NCI-H1930 (cell line): Measurements from ENCODE around the gene PYGB.
"Not testable (repeated sequence)": the region's sequence is repeated elsewhere in the genome, so short reads cannot be mapped to it uniquely, and the experiment has no call there.

Experiments
- DNase-seq, 2 experiments: peaks; one replicate each; lab custom pipeline; 2025; lab: John Stamatoyannopoulos, UW

The PYGB gene

DNA sequence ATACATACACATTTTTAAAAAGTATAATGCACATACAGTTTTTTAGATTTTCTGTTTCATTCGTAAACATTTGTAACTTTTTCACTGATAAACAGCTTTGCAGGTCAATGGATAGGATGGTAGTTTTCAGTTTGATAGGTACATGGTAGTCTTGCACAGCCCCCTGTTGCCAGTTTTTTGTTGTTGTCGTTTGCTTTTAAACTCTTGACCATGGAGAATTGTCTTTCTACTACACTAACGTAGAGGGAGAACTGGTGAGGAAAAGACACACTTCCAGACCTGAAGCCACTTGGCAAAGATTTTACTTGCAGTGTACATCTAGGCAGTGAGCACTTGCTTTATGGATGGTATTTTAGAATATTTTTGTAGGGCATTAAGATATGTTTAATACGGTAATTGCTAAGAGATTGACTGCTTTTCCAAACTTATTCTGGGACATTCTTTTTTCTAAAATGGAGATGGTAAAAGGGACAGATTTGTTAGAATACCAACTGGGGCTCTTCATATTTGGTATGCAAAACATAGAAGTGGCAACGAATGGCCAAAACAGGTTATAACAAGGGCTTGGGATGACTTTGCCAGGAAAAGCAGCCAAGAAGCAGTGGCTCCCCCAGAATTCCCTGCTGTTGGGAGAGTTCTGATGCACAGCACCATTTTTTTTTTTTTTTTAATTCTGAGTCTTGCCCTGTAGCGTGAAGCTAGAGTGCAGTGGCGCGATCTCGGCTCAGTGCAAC lies 1.5 kb downstream of the PYGB start:
- DNase-seq = no peak

DNA sequence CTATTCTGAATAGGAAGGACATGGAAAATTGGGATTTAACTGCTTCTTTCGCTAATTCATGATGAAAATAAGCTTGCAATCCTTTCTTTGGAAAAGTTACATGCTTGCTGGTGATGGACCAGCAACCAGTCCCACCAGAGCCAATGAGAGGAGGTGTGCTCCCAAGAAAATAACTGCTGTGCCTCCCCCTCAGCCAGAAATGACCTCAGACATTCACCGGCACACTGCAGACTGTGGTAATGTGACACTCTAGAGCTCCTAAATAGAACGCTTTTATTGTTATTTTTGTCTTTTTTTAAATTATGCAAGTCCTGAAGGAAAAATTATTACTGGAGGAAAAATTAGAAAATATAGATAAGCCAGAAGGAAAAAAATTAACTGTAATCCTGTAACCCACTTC lies 2.6 kb downstream of the PYGB start:
- no peak for DNase-seq

DNA sequence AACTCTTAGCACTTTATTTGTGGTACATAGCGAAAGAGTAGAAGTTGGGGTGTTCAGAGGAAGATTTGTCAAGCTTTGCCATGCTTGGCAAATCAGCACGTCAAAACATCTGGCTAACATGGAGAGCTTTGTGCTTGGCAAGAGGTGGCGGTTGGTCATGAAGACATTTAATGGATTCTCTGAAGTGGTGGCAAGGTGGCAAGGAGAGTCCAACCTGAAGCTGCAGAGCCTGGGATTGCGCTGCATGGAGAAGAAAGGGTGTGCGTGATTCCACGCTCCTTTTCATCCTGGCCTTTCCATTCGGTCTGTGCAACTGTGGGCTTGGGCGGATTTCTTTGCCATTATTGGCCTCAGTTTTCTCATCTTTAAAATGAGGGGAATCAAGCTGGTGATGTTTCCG lies 3.1 kb downstream of the PYGB start:
- DNase-seq = no peak

DNA sequence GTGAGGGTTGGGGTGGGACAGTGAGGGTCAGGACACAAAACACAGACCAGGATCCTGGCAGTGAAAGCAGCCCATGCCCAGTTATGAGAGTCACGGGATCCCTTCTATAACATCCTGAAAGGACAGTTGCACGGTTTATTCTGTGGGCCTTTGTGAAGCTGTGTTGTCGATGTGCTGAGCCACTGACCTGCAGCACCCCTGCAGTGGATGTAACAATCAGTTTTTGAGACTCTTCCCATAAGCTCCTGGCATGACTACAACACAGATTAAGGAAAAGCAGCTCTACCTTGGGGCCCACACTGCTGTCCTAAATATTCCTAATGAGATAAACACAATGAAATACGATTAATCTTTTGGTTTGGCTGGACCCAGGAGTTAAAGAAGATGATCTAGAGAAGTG lies 3.7 kb downstream of the PYGB start:
- no peak for DNase-seq

DNA sequence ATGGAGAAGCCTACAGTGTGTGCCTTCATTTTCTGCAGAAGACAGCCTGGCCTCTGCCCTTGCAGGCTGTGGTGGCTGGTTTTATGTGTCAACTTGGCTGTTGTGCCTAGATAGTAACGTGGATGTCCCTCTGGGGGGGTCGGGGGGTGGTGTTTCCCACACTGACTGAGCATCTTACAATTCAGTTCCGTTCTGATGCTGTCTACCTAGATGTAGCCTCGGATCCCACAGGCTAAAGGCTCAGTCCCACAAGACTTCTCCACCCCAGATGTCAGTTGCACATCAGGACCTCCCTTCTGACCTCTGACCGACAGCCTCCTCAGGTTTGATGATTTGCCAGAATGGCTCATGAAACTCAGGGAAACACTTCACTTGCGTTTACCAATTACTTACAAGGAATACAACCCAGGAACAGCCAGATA lies 4.4 kb downstream of the PYGB start:
- no peak for DNase-seq

DNA sequence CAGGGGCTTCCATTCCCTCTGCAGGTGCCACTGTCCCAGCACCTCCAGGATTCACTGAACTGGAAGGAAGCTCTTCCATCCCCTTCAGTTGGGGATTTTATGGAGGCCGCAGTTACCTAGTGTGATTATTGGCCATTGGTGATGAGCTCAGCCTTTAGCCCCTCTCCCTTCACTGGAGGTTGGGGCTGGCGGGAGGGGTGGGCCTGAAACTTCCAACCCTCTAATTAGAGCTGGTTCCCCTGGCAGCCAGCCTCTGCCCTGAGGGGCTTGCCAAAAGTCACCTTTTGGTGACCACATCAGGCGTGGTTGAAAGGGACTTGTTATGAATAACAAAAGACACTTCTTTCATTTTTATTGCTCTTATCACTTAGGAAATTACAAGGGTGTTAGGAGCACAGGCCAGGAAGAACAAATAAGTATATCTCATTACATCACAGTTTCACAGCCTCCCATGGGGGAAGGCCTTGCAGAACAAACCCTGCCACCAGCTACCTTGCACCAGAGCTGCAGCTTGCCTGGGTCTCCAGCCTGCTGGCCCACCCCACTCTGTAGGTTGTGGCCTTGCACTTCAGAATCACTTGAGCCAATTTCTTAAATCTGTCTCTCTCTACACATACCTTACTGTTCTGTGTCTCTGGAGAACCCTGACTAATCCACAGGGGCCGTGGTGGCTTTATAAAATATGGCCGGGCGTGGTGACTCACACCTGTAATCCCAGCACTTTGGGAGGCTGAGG lies 5.0 kb downstream of the PYGB start:
- no peak for DNase-seq

DNA sequence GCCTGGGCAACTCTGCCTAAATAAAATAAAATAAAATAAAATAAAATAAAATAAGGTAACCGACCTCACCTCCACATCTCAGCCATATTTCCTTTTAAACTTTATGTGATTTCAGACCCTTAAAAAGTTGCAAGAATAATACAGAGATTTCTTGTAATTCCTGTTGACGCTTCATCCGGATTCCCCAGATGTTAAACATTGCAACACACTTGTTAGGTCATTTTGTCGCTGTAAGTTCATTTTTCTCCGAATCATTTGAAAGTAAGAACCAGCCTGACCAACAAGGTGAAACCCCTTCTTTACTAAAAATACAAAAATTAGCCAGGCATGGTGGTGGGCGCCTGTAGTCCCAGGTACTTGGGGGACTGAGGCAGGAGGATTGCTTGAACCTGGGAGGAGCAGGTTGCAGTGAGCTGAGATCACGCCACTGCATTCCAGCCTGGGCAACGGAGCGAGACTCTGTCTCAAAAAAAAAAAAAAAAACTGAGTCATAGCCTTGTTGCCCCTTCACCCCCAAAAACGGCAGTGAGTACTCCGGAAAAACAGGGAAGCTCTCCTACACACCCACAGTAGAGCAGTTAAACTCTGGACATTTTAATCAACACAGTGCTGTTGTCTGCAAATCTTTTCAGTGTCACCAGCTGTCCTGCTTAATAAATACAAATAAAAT lies 5.9 kb downstream of the PYGB start:
- DNase-seq = no peak

DNA sequence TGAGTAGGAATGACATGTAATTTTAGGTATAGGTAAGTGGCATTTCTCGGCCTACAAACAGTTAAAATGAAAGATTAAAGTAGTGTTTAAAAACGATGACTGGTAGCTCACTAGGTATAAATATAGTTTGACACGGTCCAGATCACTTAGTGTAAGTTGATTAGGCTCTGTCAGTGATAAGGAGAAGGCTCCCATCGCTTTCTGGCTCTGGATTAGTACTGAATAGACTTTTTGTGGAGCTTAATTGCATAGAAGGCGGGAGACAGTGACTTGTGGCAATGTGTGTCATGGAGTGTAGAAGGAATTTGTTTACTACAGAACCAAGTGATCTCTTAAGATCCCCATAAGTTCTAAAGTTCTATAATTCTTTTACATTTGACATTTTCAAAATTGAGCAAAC lies 6.7 kb downstream of the PYGB start:
- DNase-seq = no peak

DNA sequence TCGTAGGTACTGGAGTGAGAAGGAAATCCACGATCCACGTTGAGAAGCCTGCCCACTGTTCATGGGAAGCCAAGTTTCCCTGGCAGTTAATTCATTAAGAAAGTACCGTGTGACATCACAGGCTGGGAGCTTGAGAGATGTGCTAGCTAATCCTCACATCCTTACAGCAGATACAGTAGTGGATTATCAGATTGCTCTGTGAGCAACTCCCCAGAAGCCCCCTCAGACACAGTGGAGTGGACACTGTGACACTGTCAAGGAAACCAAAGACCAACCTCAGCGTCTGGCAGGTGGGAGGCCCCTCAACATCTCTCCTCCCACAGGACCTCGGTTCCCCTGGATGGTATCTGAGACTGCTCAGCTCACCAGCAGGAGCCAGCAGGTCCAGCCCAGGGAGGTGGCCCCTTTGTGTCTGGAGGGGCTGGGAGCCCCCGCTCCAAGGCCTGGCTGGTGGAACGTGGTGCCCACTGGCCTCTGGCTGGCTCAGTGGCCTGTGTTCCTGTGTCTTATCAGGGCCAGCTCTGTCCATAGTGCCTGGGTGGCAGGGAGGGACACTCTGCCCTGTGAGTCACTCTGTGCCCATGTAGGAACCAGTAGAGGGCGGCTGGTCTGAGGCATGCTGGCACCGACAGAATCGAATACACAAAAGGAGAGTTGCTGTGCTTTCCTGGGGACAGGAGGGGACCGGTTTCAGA lies 7.2 kb downstream of the PYGB start:
- DNase-seq = no peak

DNA sequence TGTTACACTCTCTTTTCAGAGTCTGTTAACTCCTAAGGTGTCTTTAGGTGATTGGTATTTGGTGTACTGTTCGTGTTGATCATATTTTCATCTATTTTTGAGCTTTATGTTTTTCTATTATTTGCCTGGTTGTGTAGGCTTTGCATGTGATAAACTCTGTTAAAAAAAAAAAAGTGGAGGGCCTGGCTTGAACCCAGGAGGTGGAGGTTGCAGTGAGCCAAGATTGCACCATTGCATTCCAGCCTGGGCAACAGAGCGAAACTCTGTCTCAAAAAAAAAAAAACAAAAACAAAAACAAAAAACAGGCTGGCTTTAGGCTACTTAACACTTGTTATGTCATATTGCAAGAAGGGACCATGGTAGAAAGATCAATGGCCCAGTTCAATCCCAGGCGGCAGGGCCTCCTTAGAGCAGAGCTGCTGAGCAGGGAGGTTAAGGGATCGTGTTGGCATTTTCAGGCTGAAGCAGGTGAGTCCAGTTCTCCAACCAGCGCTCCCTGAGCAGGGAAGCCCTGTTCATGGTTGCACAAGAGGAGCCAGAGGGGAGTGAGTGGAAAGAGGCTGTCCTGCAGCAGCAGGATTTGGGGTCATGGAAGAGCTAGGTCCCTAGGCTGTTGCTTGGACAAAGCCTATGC lies 8.5 kb downstream of the PYGB start:
- no peak for DNase-seq

DNA sequence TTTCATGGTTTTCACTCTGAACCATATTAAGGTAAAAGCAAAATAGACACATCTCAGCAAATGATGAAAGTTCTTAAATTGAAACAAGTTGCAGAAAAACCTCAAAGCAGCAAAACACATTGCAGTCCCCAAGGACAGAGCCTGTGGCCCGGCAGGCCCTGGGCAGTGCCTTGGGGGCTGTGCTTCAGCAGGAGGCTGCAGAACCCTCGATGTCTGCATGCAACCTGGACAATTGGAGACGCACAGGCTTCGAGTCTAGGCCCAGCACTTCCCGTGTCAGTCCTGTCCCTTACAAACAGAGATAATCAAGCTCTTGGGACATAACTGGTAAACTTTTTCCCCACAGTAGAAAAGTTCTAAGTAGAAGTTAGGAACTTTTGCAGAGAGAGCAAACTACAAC lies 9.2 kb downstream of the PYGB start:
- no peak for DNase-seq

DNA sequence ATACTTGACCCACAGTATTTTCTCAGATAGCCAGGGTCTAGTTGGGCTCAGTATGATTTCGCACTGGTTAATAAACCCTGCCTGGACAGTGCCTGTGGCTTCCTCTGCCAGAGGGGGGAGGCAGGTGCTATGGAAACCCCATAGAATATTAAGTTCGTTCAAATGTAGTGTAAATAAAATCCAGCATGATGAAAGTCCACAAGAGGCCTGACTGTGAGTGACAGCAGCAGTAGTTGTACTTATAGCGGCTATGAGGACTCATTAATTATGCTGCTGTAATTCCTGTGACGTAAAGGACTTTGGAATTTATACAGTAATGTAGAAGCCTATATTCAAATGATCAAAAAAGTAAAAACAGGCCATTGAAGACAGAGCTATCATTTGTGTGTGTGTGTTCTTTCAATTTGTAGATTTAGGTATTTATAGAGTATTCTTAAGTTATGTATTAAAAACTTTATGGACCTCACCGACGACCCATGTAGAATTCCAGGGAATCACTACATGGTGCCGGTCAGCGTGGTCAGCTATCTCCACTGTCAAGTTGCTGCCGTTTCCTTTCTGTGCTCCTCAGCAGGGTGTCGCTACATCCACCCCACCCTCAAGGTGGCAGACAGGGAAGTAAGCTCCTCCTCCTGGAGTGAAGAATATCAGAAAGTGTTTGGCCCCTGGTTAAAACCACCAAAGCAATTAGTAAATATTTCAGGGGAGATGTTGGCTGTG lies 10.0 kb downstream of the PYGB start:
- no peak for DNase-seq

DNA sequence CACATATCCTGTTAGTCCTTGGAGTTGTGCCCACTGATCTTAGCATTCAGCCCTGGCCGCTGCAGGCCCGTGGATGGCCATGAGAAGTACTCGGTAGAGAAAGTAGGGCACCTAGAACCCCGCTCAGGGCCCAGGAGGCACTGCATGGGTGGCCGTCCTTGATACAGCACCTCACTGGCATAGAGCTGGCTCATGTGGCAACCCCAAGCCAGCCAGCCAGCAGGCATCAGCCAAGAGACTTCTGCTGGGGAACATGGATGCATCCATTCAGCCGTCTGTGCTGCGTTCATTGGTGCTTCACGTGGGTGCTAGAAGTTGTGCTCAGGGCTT lies 10.6 kb downstream of the PYGB start:
- no peak for DNase-seq

DNA sequence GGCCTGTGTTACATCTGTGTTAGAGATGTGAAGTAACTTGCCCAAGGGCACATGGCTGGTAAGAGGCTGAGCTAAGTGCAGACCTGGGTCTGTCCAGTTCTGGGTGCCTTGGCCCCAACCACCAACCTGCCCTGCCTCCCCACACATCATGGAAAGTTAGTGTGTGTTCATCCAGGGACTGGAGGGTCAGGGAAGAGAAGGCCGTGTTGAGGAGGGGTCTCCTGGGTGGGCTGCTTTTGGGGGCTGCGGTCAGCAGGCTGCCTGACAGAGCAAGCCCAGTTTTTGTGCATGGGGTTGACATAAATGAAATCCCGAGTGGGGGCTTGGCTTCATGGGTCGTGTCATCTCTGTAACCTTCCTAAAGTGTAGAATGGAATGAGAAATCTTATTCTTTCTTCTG lies 10.9 kb downstream of the PYGB start:
- DNase-seq = no peak

DNA sequence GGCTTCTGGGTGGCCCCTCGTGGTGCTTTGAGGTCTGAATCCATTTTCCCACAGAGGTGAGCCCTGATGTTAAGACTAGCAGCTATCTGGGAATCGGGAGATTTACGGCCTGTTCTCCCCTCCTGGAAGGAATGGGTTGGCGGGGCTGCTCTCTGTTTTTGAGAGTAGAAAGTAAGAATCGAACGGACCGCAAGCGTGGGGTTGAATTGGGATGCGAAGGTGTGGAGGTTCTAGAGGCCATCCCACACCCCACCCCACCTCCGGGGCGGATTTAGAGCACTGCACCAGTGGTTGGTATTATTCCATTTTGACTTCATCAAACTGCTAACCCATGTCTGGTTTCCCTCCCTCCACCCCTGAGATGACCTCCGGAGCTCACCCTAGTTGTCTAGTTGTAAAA lies 11.5 kb downstream of the PYGB start:
- no peak for DNase-seq

DNA sequence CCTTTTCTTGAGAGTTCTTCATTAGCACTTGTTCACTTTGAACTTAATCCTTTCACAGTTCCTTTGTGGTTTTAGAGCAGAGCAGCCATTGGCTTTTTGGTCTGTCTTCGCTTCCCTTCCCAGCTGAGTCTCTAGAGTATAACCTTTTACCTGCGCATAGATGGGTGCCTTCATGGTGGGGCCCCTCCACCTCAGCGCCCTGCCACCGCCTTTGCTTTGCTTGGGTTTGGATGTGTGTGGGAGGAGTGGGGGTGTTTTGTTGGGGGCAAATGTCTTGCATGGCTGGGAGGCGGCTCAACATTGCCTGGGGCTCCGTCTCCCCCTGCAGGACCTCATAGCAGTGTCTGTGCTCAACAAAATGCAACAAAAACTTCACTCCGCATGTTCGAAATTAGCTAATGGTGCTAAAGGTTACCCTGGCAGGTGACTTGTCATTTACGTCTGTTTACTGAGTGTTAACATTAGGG lies 11.9 kb downstream of the PYGB start:
- no peak for DNase-seq

DNA sequence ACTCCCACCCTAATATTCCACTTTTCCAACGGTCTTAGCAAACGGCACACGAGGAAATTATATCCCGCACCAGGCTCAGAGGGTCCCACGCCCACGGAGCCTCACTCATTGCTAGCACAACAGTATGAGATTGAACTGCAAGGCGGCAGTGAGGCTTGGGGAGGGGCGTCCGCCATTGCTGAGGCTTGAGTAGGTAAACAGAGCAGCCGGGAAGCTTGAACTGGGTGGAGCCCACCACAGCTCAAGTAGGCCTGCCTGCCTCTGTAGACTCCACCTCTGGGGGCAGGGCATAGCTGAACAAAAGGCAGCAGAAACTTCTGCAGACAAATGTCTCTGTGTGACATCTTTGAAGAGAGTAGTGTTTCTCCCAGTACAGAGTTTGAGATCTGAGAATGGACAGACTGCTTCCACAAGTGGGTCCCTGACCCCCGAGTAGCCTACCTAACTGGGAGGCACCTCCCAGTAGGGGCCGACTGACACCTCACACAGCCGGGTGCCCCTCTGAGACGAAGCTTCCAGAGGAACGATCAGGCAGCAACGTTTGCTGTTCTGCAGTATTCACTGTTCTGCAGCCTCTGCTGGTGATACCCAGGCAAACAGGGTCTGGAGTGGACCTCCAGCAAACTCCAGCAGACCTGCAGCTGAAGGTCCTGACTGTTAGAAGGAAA lies 13.0 kb downstream of the PYGB start:
- not testable (repeated sequence) for DNase-seq

DNA sequence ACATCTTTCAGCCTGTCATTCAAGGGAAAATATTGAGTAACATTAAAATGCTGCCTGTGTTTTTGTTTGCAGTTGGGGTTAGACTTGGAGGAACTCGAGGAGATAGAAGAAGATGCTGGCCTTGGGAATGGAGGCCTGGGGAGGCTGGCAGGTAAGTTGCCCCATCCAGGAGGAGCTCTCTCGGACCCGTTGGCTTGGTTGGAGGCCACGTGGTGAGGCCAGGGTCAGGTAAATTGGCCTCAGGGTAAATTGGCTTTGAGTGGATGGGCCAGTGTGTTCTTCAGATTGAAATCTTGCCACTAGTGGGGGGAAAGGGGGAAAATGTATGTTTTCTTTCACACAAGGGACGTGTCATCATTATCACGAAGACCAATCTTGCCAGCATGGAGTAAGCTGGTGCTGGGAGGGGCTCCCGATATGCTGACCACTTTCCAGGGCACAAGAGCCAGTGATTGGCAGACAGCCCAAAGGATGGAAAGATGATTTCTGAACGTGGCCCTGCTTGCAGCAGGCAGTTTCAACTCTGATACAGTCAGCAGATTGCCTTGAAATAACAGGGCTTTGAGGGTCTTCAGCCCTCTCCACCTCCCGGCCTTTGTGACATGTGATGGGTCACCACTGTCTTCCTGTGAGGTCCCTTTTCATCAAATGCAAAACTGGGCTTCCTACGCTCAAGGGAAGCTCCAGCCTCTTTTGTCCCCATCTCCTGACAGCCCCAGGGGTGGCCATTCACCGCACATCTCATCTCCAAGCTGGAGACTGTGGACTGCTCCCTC lies 21.4 kb downstream of the PYGB start:
- no peak for DNase-seq

DNA sequence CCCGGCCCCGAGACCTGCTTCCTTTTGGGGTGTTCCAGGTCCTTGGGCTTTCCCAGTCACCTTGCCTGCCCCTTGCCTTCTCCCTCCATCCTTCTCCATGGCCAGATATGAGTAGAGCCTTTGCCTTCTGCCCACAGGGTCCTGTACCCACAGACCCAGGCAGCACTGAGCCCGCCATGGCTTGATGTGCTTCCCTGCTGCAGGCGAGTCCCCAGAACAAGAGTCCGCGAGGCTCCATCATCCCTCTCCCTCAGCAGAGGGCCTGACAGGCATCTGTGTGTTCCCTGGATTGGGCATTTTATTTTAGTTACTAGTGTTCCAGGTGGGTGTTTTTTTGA lies 21.9 kb downstream of the PYGB start:
- no peak for DNase-seq

DNA sequence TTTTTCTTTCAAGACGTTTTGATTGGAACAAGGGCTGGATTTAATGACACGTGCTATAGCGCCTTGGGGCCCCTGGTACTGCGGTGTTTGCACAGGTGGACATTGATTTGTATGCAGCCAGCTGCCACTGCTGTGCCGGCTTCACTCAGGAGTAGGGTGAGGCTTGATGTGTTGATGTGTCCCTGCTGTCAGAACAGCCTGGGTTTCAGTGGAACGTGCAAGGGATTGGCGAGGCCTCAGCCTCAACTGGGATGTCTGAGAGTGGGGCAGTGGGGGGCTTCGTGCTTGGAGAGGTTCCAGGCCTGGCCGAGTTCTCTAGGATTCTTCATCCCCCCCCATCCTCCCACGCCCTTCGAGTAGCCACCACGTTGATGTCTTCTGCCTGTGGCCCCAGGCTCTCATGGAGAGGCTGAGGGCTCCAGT lies 23.0 kb downstream of the PYGB start:
- DNase-seq = no peak
